ENCODE measurements around the gene ARMH3. TPM values are rescaled to one million over a fixed set of nuclear protein-coding genes. Genes with fewer than 3 reads are reported as not detected.

The ARMH3 gene
- total and polyA plus RNA-seq, 10 of the 15 experiments (the other 5 are each of a cell fraction or from before 2014, with no cell fraction given), result 13.0 to 33.0 (median 16.4) TPM

DNA sequence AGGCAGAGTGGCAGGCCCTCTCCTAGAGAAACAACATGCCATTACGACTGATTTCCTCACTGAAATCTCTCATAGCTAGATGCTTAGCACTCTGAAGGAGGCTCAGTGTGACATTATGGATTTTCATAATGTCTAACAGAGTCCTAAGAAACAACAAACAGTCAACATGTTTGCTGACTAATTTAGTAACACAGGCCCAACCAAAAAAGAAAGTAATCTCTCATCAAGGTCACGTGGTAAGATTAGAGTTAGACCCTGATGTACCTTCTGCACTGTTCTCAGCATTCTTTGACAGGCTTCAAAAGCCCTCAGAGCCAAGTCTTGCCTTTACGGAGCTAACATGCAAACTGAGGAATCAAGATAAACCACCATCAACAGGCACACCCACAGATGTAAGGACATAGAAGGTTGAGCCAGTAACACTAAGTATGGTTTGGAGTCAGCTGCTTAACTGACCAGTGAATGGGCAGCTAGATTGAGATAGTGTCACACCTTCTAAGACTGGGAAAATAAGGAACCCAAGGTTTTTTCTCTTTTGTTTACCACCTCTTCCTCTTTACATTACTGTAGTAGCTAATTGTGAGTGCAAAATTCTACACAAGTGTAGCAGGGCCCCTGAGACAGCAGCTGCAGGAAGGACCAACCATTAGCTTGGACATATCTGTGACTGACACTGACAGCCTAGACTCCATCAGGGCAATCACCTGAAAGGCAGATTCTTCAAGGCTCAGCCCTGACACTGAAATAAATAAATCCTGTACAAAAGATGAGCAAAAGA, 197.1 kb downstream of the ARMH3 start (continued):
- TF ChIP-seq, protein P1, sequence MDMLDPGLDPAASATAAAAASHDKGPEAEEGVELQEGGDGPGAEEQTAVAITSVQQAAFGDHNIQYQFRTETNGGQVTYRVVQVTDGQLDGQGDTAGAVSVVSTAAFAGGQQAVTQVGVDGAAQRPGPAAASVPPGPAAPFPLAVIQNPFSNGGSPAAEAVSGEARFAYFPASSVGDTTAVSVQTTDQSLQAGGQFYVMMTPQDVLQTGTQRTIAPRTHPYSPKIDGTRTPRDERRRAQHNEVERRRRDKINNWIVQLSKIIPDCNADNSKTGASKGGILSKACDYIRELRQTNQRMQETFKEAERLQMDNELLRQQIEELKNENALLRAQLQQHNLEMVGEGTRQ (IDR thresholded peaks at IDR 0.05; ENCODE audit: borderline replicate concordance, low read depth, low read length), result peak; percentile 22; the same call in 1 of the 2 replicates
- 0 out of 2 replicates have a peak, but pooled peaks have one; percentile 19 for TF ChIP-seq MEF2A (IDR thresholded peaks at IDR 0.05; ENCODE audit: insufficient read depth, low read depth, low read length)
- TF ChIP-seq BRCA1 (IDR thresholded peaks at IDR 0.05; ENCODE audit: low read depth, low read length), result no peak

- WGBS (ENCODE audit: insufficient coverage, insufficient replicate concordance, low lambda C conversion rate, missing lambda C conversion rate), result 32% methylated on average over 1 of the region's 1 CpG
- Histone ChIP-seq H4K20me1 (ENCODE audit: control insufficient read depth, insufficient read depth) (no peaks in the 10 kb centered on the region), H3K79me2 (ENCODE audit: control insufficient read depth, insufficient read depth, low read length) (no peaks in the 10 kb centered on the region), H3K4me3 (no peak overlapping the region), H2AFZ (ENCODE audit: control insufficient read depth, low read depth, low read length) (no peak overlapping the region), H3K27ac (ENCODE audit: control insufficient read depth, insufficient read depth) (peak overlapping the region; percentile 83), H3K36me3 (ENCODE audit: control insufficient read depth in 2 of 2, insufficient read depth in 2 of 2, low read length in 1 of 2) (no peaks in the 10 kb centered on the region; a peak in 1 of 4 replicates), H3K4me1 (ENCODE audit: control insufficient read depth, insufficient read depth, low read length) (peaks cover 32% of the 10 kb centered on the region), H3K27me3 (replicated peaks in 1 of 2; ENCODE audit: control insufficient read depth in 2 of 2, insufficient read depth in 2 of 2, low read length in 1 of 2) (no peaks in the 10 kb centered on the region), H3K9ac (ENCODE audit: control insufficient read depth, insufficient read depth, low read length) (no peak overlapping the region), H3K9me3 (replicated peaks; ENCODE audit: control insufficient read depth, insufficient read depth, low read length) (peaks cover 8% of the 10 kb centered on the region), H3K4me2 (ENCODE audit: control insufficient read depth, insufficient read depth) (peak overlapping the region; percentile 88)
- DNase-seq (ENCODE audit: low read depth, low spot score) (no peak), ATAC-seq (no peak; the same call in 2 of the 3 replicates), FAIRE-seq (no peak)
- TF ChIP-seq SUPT20H (IDR thresholded peaks at IDR 0.05; ENCODE audit: borderline replicate concordance, control insufficient read depth, low read depth, low read length), result no peak
- no peak for TF ChIP-seq LARP7 (IDR thresholded peaks at IDR 0.05)
- intact Hi-C loops (cut with micrococcal nuclease; ENCODE audit: unreplicated experiment), result no loop called here
- SMC1A ChIA-PET (ENCODE audit: uncharacterized antibody, unreplicated experiment), result interaction anchor here (0.6 to 7.9 kb wide), 20 partner anchors 8 to 256 kb away, joined by 3 to 62 read pairs (median 4); partner anchors contain the start of gene KCNIP2
- CTCF ChIA-PET, result interaction anchor here (0.9 to 14.0 kb wide), 10 partner anchors 11 to 215 kb away, joined by 3 to 143 read pairs (median 6); partner anchors contain the start of gene KCNIP2
- in situ Hi-C loops (cut with MboI), result no loop called here
- POLR2A ChIA-PET, result interaction anchor here (0.5 to 1.9 kb wide), 8 partner anchors 13 to 260 kb away, joined by 3 to 7 read pairs (median 4); no protein-coding TSS in a partner anchor
- RAD21 ChIA-PET (ENCODE audit: unreplicated experiment), result interaction anchor here (0.9 to 3.3 kb wide), 6 partner anchors 9 to 152 kb away, joined by 3 to 31 read pairs (median 14); no protein-coding TSS in a partner anchor
- no TSS peak for BruUV-seq (replicated peaks)
Measured at GRCh38 chr10:101857802-101858476, 198.0 kb downstream of the ARMH3 start.
